ENCODE measurements around the gene GIMAP6.

GRCh38 chr7:150595361-150595760, 36.8 kb downstream of the GIMAP6 start:
- no peak for TF ChIP-seq CTCF (IDR thresholded peaks at IDR 0.05)
- TF ChIP-seq POLR2A (IDR thresholded peaks at IDR 0.05): no peak
